ENCODE measurements around the gene RELN. TPM values are rescaled to one million over a fixed set of nuclear protein-coding genes. Genes with fewer than 3 reads are reported as not detected.

The RELN gene
- total RNA-seq, 1 donor: under 0.01 TPM

DNA sequence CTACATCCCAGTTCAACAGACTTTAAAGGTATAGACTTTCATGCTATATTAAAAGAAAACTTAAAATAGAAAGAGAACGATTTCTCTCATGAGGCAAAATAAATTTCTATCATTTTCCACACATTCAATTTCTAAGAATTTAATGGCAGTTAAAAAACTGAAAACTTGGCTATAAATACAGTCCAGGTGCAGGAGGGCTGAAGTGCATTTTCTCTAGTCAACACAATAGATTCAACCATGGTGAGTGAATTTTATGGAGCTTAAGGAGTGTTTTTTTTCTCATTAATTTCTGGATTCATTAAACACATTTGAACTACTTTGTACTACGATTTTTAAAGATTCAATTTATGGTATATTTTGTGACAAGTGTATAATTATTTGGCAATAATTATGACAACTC lies 302.7 kb downstream of the RELN start:
- H3K9me3 ChIP-seq (ENCODE audit: low read depth, low read length): no peaks in the 10 kb centered on the region
- H3K4me1 ChIP-seq (ENCODE audit: insufficient read depth, low read length): no peaks in the 10 kb centered on the region
- no peak overlapping the region for H3K4me3 ChIP-seq (ENCODE audit: low read length)
- no peaks in the 10 kb centered on the region for H3K27me3 ChIP-seq (ENCODE audit: insufficient read depth, low read length)

GRCh38 chr7:103686064-103686463 lies 303.4 kb downstream of the RELN start:
- Histone ChIP-seq H3K27me3 (ENCODE audit: insufficient read depth, low read length) (no peaks in the 10 kb centered on the region), H3K4me1 (ENCODE audit: insufficient read depth, low read length) (no peaks in the 10 kb centered on the region), H3K4me3 (ENCODE audit: low read length) (no peak overlapping the region), H3K9me3 (ENCODE audit: low read depth, low read length) (no peaks in the 10 kb centered on the region)

DNA sequence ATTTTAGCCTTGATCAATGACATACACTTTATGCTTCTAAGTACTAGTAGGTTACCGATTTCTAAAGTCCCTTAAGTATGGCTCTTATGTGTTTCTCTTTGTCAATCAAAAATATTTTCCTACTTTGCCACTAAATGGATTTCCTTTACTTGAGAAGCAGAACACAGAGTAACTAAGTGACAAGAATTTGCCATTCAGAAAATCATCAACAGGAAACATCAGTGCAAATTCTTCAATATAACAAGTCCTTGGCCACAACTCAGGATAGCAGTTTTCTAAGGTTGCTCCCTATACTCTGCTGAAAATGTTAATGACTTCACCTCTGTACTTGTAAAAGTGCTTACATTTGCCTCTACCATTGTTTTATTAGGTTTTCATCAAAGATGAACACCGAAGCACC lies 303.8 kb downstream of the RELN start:
- Histone ChIP-seq H3K9me3 (ENCODE audit: low read depth, low read length) (no peaks in the 10 kb centered on the region), H3K27me3 (ENCODE audit: insufficient read depth, low read length) (no peaks in the 10 kb centered on the region), H3K4me1 (ENCODE audit: insufficient read depth, low read length) (no peaks in the 10 kb centered on the region), H3K4me3 (ENCODE audit: low read length) (no peak overlapping the region)

- H3K4me1 ChIP-seq (ENCODE audit: insufficient read depth, low read length): no peaks in the 10 kb centered on the region
- no peaks in the 10 kb centered on the region for H3K9me3 ChIP-seq (ENCODE audit: low read depth, low read length)
- no peak overlapping the region for H3K4me3 ChIP-seq (ENCODE audit: low read length)
- H3K27me3 ChIP-seq (ENCODE audit: insufficient read depth, low read length): no peaks in the 10 kb centered on the region
Measured at GRCh38 chr7:103683348-103683747, 306.1 kb downstream of the RELN start.

DNA sequence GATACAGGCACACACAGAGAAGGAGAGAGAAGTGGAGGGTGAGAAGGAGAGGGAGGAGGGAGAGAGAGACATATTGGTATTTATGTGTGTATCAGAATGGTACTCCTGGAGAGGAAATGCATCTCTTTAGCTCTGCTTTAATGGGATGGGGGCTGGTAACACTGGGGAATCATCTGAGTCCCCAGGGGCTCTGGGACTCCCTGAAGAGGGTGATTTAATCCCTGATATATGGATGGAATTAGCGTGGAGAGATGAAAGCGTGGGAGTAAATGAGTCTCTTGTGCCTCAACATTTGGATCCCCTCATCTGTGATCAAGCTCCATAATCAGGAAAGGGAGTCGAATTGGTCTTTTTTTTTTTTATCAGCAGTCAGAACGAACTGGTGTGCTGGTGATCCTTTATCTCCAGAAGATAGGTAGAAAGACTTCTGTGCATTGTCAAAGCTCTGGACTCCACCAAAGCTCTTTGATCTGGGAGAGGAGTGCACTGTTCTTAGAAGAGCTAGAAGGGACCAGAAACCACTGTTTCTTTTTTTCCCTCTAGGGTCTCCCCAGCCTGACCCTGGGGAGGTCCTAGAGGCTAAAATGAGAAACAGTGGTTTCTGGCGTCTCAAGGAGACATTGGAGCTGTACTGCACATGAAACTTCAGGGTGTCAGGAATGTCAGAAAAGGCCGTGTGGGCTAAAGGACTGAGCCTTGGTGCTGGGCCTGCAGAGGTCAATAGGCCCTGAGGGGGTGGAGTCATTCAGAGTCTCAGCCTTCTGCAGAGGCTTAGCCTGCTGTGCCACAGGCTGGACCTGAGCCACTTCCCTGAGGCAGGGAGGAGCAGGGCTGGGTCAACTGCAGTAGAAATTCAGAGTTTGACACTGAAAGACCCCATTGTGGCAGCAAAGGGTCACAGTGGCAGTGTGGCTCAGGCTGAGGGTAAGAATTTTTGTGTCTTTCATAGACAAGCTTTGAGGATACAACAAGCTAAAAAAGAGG lies 309.0 kb downstream of the RELN start:
- no peak overlapping the region for H3K4me3 ChIP-seq (ENCODE audit: low read length)
- no peaks in the 10 kb centered on the region for H3K4me1 ChIP-seq (ENCODE audit: insufficient read depth, low read length)
- H3K9me3 ChIP-seq (ENCODE audit: low read depth, low read length): no peaks in the 10 kb centered on the region
- no peaks in the 10 kb centered on the region for H3K27me3 ChIP-seq (ENCODE audit: insufficient read depth, low read length)

DNA sequence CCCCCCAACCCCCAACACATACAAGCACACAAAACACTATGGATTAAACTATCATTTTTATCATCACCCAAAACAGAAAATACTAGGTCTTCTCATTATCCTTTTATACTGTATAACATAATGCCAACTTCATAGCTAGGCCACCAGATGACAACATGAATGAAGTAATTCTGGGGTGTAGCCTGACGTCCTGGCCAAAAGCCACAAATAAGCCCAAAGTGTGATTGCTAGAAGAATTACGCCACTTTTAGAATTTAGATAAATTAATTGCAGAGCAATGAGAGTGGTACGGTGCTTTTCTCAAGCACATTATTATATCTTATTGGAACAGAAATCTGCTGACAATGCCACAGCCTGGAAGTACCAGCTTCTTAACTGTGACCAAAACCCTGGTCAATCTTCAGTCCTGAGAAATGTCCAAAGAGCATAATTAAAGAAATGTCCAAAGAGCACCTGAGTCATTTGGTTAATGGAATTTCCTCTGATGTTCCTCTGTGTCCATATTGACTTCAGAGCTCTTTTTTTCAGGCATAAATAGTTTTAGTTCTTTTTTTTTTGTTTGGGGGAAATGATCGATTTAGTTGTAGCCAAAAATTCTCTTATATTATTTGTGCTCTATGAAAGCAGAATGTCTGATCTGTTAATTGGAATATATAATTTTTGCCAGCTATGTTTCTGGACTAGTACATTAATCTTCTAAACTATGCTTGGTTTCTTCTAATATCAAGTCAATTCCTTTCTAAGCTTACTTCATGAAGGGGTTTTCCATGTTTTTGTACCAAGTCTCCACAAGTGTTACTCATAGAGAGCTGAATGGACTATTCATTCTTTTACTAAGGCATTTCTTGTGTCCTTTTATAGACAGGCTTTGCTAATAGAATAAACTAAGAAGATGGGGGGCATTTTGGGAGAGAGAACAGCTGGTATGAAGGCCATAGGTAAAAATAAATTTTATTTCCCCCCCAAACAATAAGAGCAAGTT lies 310.0 kb downstream of the RELN start:
- H3K27me3 ChIP-seq (ENCODE audit: insufficient read depth, low read length): no peaks in the 10 kb centered on the region
- no peak overlapping the region for H3K4me3 ChIP-seq (ENCODE audit: low read length)
- no peaks in the 10 kb centered on the region for H3K4me1 ChIP-seq (ENCODE audit: insufficient read depth, low read length)
- no peaks in the 10 kb centered on the region for H3K9me3 ChIP-seq (ENCODE audit: low read depth, low read length)

DNA sequence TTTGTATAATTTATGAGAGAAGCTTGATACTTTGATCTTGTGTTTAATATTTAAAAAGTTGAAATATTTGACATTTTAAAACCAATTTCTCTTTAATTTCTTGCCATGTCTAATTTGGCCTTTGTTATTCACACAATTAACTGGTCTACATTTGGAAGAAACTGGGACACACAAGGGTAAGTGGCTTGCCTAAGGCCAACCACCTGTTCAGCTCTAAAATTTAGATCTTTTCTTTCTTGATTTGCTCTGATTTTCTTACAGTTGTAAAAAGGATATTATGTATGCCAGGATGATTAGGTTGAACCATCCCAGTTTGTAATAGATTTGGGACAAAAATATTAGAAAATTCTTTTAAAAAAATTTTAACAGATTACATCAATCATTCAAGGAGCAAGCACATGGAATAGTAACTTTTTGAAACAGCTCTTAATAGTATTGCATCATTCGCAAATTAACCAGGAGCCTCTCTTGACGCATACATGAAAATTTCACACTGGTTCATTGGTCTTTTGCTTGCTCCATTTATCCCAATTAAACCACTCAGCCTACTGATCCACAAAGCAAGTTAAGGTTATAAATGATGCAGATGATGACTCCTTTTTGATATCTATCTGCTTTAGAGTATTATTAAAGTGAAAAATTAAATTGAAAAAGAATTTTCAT lies 321.0 kb downstream of the RELN start:
- no peaks in the 10 kb centered on the region for H3K4me1 ChIP-seq (ENCODE audit: insufficient read depth, low read length)
- no peak overlapping the region for H3K4me3 ChIP-seq (ENCODE audit: low read length)
- H3K27me3 ChIP-seq (ENCODE audit: insufficient read depth, low read length): no peaks in the 10 kb centered on the region
- H3K9me3 ChIP-seq (ENCODE audit: low read depth, low read length): no peaks in the 10 kb centered on the region

DNA sequence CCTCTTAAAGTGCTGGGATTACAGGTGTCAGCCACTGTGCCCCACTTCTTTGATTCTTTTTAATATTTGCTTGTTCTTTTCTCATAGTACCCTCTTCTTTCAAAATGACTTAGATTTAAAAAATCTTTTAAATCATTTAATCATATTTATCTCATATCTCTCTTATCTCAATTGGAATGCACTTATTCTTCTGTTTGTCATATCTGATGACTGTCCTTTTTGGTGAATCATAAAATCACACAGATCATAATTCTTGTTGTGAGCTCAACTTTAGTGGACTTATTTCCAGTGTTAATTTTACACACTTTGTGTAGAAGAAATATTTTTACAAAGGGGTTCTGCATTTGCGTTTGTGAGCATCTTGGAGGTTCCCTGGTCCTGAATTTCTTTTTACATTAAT lies 323.1 kb downstream of the RELN start:
- Histone ChIP-seq H3K27me3 (ENCODE audit: insufficient read depth, low read length) (no peaks in the 10 kb centered on the region), H3K9me3 (ENCODE audit: low read depth, low read length) (no peaks in the 10 kb centered on the region), H3K4me1 (ENCODE audit: insufficient read depth, low read length) (no peaks in the 10 kb centered on the region), H3K4me3 (ENCODE audit: low read length) (no peak overlapping the region)

GRCh38 chr7:103664577-103664976 lies 324.9 kb downstream of the RELN start:
- Histone ChIP-seq H3K4me1 (ENCODE audit: insufficient read depth, low read length) (no peaks in the 10 kb centered on the region), H3K27me3 (ENCODE audit: insufficient read depth, low read length) (no peaks in the 10 kb centered on the region), H3K4me3 (ENCODE audit: low read length) (no peak overlapping the region), H3K9me3 (ENCODE audit: low read depth, low read length) (no peaks in the 10 kb centered on the region)

DNA sequence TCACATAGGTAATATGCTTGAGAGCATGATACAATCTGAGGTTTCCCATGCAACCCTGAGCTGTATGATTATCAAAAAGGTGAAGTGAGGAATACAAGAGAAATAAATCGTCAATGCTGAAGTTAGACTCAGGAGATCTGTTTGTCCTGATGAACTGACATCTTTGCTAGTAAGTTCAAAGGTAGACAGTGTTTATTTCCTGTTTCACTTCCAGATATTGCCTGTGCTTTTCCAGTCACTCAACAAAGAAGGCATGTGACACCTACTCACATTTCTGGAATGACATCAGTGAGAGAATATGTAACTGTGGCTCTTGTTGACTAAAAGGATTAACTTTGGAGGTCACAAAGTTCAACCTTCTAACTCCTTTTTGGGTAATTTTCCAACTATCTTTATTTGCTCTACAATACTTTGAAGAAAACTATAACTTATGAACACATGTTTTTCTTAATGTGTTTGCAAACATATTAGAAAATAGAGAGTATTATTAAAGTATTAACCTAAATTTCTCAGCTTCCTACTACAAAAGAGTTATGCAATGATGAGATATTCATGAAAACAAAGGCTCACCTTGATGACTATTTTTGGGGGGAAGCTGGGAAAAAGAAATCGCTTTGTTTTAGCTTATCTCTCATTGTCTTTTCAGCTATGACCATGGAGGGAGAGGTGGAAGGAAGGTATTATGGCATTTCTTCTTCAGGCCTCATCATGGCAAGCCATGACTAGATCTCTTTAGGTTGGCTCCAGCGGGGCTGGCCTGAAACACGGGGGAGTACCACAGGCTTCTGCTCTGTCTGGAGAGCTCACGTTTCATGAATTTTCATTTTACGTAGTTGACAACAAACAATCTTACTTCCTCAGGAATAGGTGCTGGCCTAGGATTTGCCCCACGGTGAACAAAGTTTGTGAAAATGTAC lies 328.7 kb downstream of the RELN start:
- Histone ChIP-seq H3K27me3 (ENCODE audit: insufficient read depth, low read length) (no peaks in the 10 kb centered on the region), H3K9me3 (ENCODE audit: low read depth, low read length) (no peaks in the 10 kb centered on the region), H3K4me3 (ENCODE audit: low read length) (no peak overlapping the region), H3K4me1 (ENCODE audit: insufficient read depth, low read length) (no peaks in the 10 kb centered on the region)

DNA sequence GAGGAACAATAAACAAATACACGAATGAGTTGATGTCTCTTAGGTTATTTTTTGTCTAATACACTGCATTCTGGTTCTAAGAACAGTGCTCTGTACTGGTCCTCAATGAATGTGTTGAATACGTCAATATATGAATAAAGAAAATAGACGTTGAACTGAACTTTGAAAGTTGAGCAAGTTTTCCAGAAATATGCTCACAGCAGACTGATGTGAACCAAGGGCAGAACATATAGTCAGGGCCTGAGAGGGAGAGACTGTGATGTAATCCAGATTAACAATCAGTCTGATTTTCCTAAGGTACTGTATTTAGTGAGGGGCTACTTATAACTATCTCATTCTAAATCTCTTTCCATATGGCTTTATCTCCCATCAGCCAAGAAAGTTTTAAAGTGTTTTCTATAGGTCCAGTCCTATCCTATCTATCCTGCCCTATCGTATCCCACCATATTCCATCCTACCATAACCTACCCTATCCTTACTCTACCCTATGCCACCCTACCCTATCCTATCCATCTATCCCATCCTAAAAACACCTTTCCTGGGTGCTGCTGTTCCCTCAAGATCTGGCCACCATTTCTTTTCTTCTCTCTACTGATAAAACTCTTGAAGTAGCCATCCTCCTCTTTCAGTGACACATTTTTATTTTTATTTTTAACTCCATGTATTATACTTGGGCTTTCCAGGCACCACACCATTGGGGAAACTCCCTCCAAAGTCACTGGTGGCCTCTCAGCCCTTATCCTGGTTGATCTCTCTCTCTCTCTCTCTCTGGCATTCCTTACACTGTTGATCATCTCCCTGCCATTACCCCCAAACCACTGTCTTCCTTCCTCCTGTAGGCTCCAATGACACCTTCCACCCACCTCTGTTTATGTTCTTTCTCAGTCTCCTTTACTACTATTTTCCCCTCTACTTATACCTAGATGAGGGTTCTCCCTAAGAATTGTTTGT lies 331.1 kb downstream of the RELN start:
- no peaks in the 10 kb centered on the region for H3K27me3 ChIP-seq (ENCODE audit: insufficient read depth, low read length)
- H3K4me3 ChIP-seq (ENCODE audit: low read length): no peak overlapping the region
- H3K4me1 ChIP-seq (ENCODE audit: insufficient read depth, low read length): no peaks in the 10 kb centered on the region
- no peaks in the 10 kb centered on the region for H3K9me3 ChIP-seq (ENCODE audit: low read depth, low read length)

DNA sequence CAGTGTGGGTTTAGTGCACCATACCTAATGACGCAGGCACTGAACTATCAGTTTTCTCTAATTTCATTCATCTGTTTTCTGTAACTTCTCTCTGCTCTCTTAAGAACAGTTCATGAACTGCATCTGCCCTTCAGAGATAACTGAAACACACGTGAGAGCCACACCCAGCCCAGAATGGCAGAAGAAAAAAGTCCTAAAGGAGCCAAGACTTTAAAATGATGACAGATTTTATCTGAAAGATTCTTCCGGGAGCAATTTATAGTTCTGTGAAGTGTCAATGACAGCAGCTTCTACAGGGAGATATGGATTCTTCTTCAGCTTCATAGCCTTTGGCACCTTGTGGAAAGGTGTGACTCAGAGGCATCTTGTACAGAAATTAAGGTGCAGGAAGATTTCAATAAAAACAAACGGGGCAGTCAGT lies 332.0 kb downstream of the RELN start:
- Histone ChIP-seq H3K4me1 (ENCODE audit: insufficient read depth, low read length) (no peaks in the 10 kb centered on the region), H3K9me3 (ENCODE audit: low read depth, low read length) (no peaks in the 10 kb centered on the region), H3K4me3 (ENCODE audit: low read length) (no peak overlapping the region), H3K27me3 (ENCODE audit: insufficient read depth, low read length) (no peaks in the 10 kb centered on the region)

DNA sequence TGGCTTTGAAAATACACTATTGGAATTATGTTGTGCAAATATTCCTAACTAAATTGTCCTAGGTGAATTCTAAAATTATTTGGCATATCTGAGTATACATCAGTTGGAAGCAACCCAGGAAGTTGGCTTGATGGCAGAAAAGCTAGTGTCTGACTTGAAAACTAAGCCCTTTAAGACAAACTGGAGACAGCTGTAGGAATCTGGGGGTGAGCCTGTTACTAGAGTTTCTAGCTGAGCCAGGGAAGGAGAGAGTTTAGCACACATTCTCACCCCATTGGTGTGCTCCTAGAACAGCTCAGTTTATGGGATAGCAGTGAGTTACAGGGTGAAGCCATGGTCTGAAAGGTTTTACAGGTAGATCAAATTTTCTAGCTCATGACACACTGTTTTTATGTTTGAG lies 333.2 kb downstream of the RELN start:
- Histone ChIP-seq H3K4me3 (ENCODE audit: low read length) (no peak overlapping the region), H3K27me3 (ENCODE audit: insufficient read depth, low read length) (no peaks in the 10 kb centered on the region), H3K9me3 (ENCODE audit: low read depth, low read length) (no peaks in the 10 kb centered on the region), H3K4me1 (ENCODE audit: insufficient read depth, low read length) (no peaks in the 10 kb centered on the region)
